GM21526 (cell line): ENCODE data around the gene BICDL2.

Source experiments
- ATAC-seq: cut with Tn5 transposase; IDR thresholded peaks from one replicate; pipeline ENCODE4 v1.9.1; 2021; ENCODE audit warnings: moderate library complexity; ENCODE audit not compliant: unreplicated experiment, low FRiP score

The BICDL2 gene

DNA sequence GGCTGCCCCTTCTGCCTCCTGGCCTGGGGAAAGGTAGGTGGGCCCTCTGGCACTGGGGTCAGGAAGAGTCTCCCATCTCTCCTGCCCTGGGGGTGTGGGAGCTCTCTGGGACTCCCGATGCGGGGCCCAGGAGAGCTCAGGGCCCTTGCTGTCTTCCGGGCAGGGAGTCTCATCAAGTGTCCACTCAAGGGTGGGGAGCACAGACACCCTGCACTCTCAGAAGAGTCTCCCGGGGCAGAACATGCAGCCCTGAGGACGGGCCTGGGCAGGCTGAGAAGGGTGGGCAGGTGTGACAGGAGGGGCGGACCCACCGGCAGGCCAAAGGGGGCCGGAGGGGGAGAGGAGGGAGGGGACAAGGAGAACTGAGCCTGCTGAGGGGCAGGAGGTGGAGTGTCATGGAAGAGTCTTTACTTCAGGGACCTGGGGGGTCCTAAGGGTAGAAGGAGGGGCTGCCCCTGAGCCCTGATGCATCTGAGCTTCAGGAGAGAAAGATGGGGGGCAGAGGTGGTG is 48.1 kb downstream of the BICDL2 start:
- ATAC-seq, result no peak

DNA sequence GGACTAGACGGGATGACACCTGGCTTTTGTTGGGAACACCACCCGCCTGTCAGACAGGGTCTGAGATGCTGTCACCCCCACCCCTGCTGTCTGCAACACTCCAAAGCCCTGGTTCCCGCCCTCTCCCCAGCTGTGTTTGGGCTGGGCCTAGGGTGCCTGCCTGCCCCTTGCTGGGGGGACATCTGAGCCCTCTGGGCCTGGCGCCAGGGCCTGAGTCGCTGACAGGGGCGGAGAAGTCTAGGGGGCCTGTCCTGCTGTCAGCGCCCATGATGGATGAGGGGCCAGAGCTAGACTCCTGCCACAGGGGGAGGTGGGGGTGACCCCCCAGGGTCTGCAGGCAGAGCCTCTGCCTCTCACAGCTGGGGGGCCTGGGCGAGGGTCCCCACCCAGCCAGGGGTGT is 48.9 kb downstream of the BICDL2 start:
- no peak for ATAC-seq

GRCh38 chr16:2987286-2987685 is 49.5 kb downstream of the BICDL2 start:
- no peak for ATAC-seq

DNA sequence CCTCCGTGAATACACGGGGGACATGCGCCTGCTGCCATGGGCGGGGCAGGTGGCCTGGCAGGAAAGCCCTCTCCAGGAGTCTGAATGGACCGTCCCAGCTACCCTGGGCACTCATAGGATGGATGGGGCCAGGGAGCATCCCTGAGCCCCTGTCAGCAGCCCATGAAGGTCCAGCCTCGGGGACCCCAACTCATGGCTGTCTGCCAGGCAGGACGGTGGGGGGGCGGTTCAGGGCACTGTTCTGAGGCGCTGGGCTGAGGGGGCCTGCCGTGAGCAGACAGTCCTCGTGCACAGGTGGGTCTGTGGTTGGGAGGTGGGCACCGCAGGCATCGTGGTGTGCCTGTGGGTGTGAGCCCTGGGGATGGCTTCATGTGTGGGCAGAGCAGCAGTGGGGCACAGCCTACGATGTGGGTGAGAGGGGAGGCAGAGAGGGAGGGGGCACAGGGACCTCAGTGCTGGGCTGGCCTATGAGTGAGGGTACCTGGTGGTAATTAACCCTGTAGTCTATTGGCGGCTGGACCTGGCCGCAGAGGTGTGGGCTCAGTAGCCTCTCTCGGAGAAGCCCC is 50.0 kb downstream of the BICDL2 start:
- ATAC-seq, result no peak

- ATAC-seq, result no peak
Measured at GRCh38 chr16:2985893-2986355, 50.8 kb downstream of the BICDL2 start.

DNA sequence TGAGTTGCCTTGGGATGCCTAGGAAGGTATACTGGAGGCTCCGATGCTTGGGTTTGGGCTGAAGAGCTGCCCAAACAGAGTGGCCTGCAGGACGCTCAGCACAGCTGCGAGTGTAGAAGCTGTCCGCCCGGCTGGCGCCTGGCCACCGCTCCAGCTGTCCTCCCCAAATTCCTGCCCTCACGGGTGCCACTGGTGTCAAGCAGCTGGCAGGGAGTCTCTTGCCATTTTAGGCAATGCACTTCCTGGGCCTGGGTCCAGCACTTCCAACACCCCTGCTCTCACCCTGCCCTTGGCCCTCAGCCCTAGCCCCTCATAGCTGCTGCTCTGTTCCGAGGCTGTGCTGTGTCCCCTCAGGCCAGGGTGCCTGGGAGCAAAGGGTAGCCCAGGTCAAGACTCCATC is 51.3 kb downstream of the BICDL2 start:
- no peak for ATAC-seq

GRCh38 chr16:2983706-2984136 is 53.0 kb downstream of the BICDL2 start:
- no peak for ATAC-seq

- no peak for ATAC-seq
Measured at GRCh38 chr16:2982402-2982801, 54.3 kb downstream of the BICDL2 start.

GRCh38 chr16:2981899-2982250 is 54.9 kb downstream of the BICDL2 start:
- no peak for ATAC-seq

GRCh38 chr16:2981177-2981898 is 55.4 kb downstream of the BICDL2 start:
- no peak for ATAC-seq

GRCh38 chr16:2980227-2981176 is 56.2 kb downstream of the BICDL2 start, which contains the start of gene PKMYT1:
Gene PKMYT1, minus strand, starts transcription at chr16:2980446. Its CDS starts 789 bp downstream, at chr16:2979657.
- ATAC-seq, result peak; percentile 60

DNA sequence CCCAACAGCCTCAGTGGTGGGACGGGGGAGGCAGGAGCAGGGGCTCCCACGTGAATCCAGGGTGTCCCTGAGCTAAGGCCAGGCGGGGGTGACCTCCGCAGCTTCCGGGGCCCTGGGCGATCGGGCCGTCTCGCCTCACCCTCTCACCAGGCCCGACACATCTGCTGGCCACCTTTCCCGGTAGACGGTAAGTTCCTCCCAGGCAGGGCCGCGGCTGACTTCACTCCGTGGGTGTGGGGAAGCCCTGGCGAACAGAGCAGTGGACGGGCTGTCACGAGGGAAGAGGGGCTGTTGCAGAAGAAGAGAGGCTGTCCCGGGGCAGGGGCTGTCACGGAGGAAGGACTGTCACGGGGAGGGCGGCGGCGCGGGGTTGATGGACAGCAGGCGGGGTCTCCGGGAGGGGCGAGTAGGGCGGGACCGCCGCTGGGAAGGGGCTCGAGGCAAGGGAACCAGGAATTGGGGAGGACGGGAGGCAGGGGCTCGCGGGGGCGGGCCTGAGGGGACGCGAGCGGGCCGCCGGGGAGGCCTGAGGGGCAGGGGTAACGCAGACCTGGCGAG is 57.0 kb downstream of the BICDL2 start:
- ATAC-seq, result no peak
